SK-N-SH (cell line): ENCODE results near the gene PRAME.
"Not testable (repeated sequence)": the region's sequence is repeated elsewhere in the genome, so short reads cannot be mapped to it uniquely, and the experiment has no call there.

Experiments used
- CTCF ChIP-seq: fragments of 200-600 bp; sonication (generic); IDR thresholded peaks from 2 replicates; pipeline ENCODE4 v1.6.1; 2017; ENCODE audit warnings: antibody characterized with exemption, mild to moderate bottlenecking, moderate library complexity
- SMC3 ChIP-seq: IDR thresholded peaks from 2 replicates; pipeline ENCODE4 v1.6.1; 2012; ENCODE audit warnings: low read depth, low read length, improper control_type of control experiment
- TEAD4 ChIP-seq: IDR thresholded peaks from 2 replicates; pipeline ENCODE4 v1.4.0; 2012; ENCODE audit warnings: mild to moderate bottlenecking, borderline replicate concordance; ENCODE audit not compliant: insufficient read depth

- TF ChIP-seq CTCF, SMC3, TEAD4: not testable (repeated sequence)
These were observed 22.5 kb upstream of the PRAME start for GRCh38 chr22:22581524-22581923.
